ENCODE results near the gene WDFY2. TPM values are rescaled to one million over a fixed set of nuclear protein-coding genes. Genes with fewer than 3 reads are reported as not detected.
"Not testable (repeated sequence)": the region's sequence is repeated elsewhere in the genome, so short reads cannot be mapped to it uniquely, and the experiment has no call there.

The WDFY2 gene
- total RNA-seq, 1 donor: 11.9 TPM

- no peaks in the 10 kb centered on the region for H3K27me3 ChIP-seq (ENCODE audit: insufficient read depth, low read length)
- DNase-seq (ENCODE audit: insufficient read length, low spot score, missing footprints): no peak
- no peak overlapping the region for H2AFZ ChIP-seq (ENCODE audit: low read length)
- no peaks in the 10 kb centered on the region for H4K20me1 ChIP-seq (ENCODE audit: insufficient read depth, low read length)
- peak overlapping the region; percentile 91 for H3K27ac ChIP-seq (ENCODE audit: low read depth, low read length)
- H3K4me1 ChIP-seq (ENCODE audit: insufficient read depth, low read length): peaks cover 61% of the 10 kb centered on the region
- TF ChIP-seq, protein P1, sequence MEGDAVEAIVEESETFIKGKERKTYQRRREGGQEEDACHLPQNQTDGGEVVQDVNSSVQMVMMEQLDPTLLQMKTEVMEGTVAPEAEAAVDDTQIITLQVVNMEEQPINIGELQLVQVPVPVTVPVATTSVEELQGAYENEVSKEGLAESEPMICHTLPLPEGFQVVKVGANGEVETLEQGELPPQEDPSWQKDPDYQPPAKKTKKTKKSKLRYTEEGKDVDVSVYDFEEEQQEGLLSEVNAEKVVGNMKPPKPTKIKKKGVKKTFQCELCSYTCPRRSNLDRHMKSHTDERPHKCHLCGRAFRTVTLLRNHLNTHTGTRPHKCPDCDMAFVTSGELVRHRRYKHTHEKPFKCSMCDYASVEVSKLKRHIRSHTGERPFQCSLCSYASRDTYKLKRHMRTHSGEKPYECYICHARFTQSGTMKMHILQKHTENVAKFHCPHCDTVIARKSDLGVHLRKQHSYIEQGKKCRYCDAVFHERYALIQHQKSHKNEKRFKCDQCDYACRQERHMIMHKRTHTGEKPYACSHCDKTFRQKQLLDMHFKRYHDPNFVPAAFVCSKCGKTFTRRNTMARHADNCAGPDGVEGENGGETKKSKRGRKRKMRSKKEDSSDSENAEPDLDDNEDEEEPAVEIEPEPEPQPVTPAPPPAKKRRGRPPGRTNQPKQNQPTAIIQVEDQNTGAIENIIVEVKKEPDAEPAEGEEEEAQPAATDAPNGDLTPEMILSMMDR (IDR thresholded peaks at IDR 0.05; ENCODE audit: extremely low read depth, low read depth, low read length): no peak
- no peaks in the 10 kb centered on the region for H3K9me3 ChIP-seq (ENCODE audit: low read depth, low read length)
- no peak overlapping the region for H3K4me3 ChIP-seq (ENCODE audit: insufficient read depth, low read length)
- peaks cover 87% of the 10 kb centered on the region for H3K79me2 ChIP-seq (ENCODE audit: insufficient read depth, low read length)
- H3K4me2 ChIP-seq (ENCODE audit: insufficient read depth, low read length): peak overlapping the region; percentile 77
- peaks cover 2% of the 10 kb centered on the region for H3K36me3 ChIP-seq (ENCODE audit: insufficient read depth, low read length)
Measured at GRCh38 chr13:51590231-51590970, 6.1 kb downstream of the WDFY2 start.

GRCh38 chr13:51590971-51591627 lies 6.8 kb downstream of the WDFY2 start:
- TF ChIP-seq, protein P1 (IDR thresholded peaks at IDR 0.05; ENCODE audit: extremely low read depth, low read depth, low read length): peak; percentile 13
- Histone ChIP-seq H4K20me1 (ENCODE audit: insufficient read depth, low read length) (no peaks in the 10 kb centered on the region), H3K4me2 (ENCODE audit: insufficient read depth, low read length) (peak overlapping the region; percentile 77), H3K27me3 (ENCODE audit: insufficient read depth, low read length) (no peaks in the 10 kb centered on the region), H3K9me3 (ENCODE audit: low read depth, low read length) (no peaks in the 10 kb centered on the region), H3K4me1 (ENCODE audit: insufficient read depth, low read length) (peaks cover 58% of the 10 kb centered on the region), H3K36me3 (ENCODE audit: insufficient read depth, low read length) (peaks cover 3% of the 10 kb centered on the region), H3K27ac (ENCODE audit: low read depth, low read length) (peak overlapping the region; percentile 91), H3K79me2 (ENCODE audit: insufficient read depth, low read length) (peaks cover 87% of the 10 kb centered on the region), H2AFZ (ENCODE audit: low read length) (no peak overlapping the region), H3K4me3 (ENCODE audit: insufficient read depth, low read length) (peak overlapping the region; percentile 14)
- DNase-seq (ENCODE audit: insufficient read length, low spot score, missing footprints): peak; percentile 87

- Histone ChIP-seq H3K4me3 (ENCODE audit: insufficient read depth, low read length) (peak overlapping the region; percentile 14), H3K4me2 (ENCODE audit: insufficient read depth, low read length) (peak overlapping the region; percentile 77), H3K4me1 (ENCODE audit: insufficient read depth, low read length) (peaks cover 51% of the 10 kb centered on the region), H3K27ac (ENCODE audit: low read depth, low read length) (peak overlapping the region; percentile 91), H3K79me2 (ENCODE audit: insufficient read depth, low read length) (peaks cover 87% of the 10 kb centered on the region)
- H3K36me3 ChIP-seq (ENCODE audit: insufficient read depth, low read length); H3K27me3 ChIP-seq (ENCODE audit: insufficient read depth, low read length); H3K9me3 ChIP-seq (ENCODE audit: low read depth, low read length); DNase-seq (ENCODE audit: insufficient read length, low spot score, missing footprints); H2AFZ ChIP-seq (ENCODE audit: low read length); H4K20me1 ChIP-seq (ENCODE audit: insufficient read depth, low read length): not testable (repeated sequence)
Measured at GRCh38 chr13:51591938-51592337, 7.7 kb downstream of the WDFY2 start.

GRCh38 chr13:51594432-51594831 lies 10.2 kb downstream of the WDFY2 start:
- DNase-seq (ENCODE audit: insufficient read length, low spot score, missing footprints): no peak
- Histone ChIP-seq H4K20me1 (ENCODE audit: insufficient read depth, low read length) (no peaks in the 10 kb centered on the region), H3K4me1 (ENCODE audit: insufficient read depth, low read length) (peaks cover 27% of the 10 kb centered on the region), H2AFZ (ENCODE audit: low read length) (no peak overlapping the region), H3K79me2 (ENCODE audit: insufficient read depth, low read length) (peaks cover 87% of the 10 kb centered on the region), H3K9me3 (ENCODE audit: low read depth, low read length) (no peaks in the 10 kb centered on the region), H3K36me3 (ENCODE audit: insufficient read depth, low read length) (peaks cover 3% of the 10 kb centered on the region), H3K4me2 (ENCODE audit: insufficient read depth, low read length) (no peak overlapping the region), H3K27me3 (ENCODE audit: insufficient read depth, low read length) (no peaks in the 10 kb centered on the region), H3K4me3 (ENCODE audit: insufficient read depth, low read length) (no peak overlapping the region), H3K27ac (ENCODE audit: low read depth, low read length) (no peak overlapping the region)
- TF ChIP-seq, protein P1 (IDR thresholded peaks at IDR 0.05; ENCODE audit: extremely low read depth, low read depth, low read length): no peak
